ENCODE results near the gene HS3ST5. TPM values are rescaled to one million over a fixed set of nuclear protein-coding genes. Genes with fewer than 3 reads are reported as not detected.

The HS3ST5 gene
- total RNA-seq, 1 donor from 2014 or later, result 0.05 TPM

- Mint-ChIP-seq H3K4me1 (ENCODE audit: low read depth) (no peaks in the 10 kb centered on the region), H3K9me3 (ENCODE audit: low read depth) (no peaks in the 10 kb centered on the region), H3K36me3 (ENCODE audit: low read depth) (no peaks in the 10 kb centered on the region), H3K4me3 (ENCODE audit: unreplicated experiment) (no peak overlapping the region), H3K27ac (ENCODE audit: unreplicated experiment) (no peak overlapping the region), H3K27me3 (ENCODE audit: low read depth) (no peaks in the 10 kb centered on the region)
- no peak for DNase-seq (ENCODE audit: low spot score)
- TF ChIP-seq CTCF (IDR thresholded peaks at IDR 0.05), result no peak
These were observed 53.9 kb downstream of the HS3ST5 start for GRCh38 chr6:114288701-114289495.

- Mint-ChIP-seq H3K27me3 (ENCODE audit: low read depth) (no peaks in the 10 kb centered on the region), H3K36me3 (ENCODE audit: low read depth) (no peaks in the 10 kb centered on the region), H3K9me3 (ENCODE audit: low read depth) (no peaks in the 10 kb centered on the region), H3K27ac (ENCODE audit: unreplicated experiment) (no peak overlapping the region), H3K4me3 (ENCODE audit: unreplicated experiment) (no peak overlapping the region), H3K4me1 (ENCODE audit: low read depth) (no peaks in the 10 kb centered on the region)
- DNase-seq (ENCODE audit: low spot score), result no peak
- no peak for TF ChIP-seq CTCF (IDR thresholded peaks at IDR 0.05)
These were observed 55.4 kb downstream of the HS3ST5 start for GRCh38 chr6:114287461-114287860.

- TF ChIP-seq CTCF (IDR thresholded peaks at IDR 0.05), result no peak
- Mint-ChIP-seq H3K36me3 (ENCODE audit: low read depth) (no peaks in the 10 kb centered on the region), H3K27me3 (ENCODE audit: low read depth) (no peaks in the 10 kb centered on the region), H3K27ac (ENCODE audit: unreplicated experiment) (no peak overlapping the region), H3K9me3 (ENCODE audit: low read depth) (no peaks in the 10 kb centered on the region), H3K4me3 (ENCODE audit: unreplicated experiment) (no peak overlapping the region), H3K4me1 (ENCODE audit: low read depth) (peaks cover 3% of the 10 kb centered on the region)
- no peak for DNase-seq (ENCODE audit: low spot score)
These were observed 56.6 kb downstream of the HS3ST5 start for GRCh38 chr6:114286211-114286610.

- Mint-ChIP-seq H3K27ac (ENCODE audit: unreplicated experiment) (no peak overlapping the region), H3K4me1 (ENCODE audit: low read depth) (peaks cover 3% of the 10 kb centered on the region), H3K27me3 (ENCODE audit: low read depth) (no peaks in the 10 kb centered on the region), H3K4me3 (ENCODE audit: unreplicated experiment) (no peak overlapping the region), H3K9me3 (ENCODE audit: low read depth) (no peaks in the 10 kb centered on the region), H3K36me3 (ENCODE audit: low read depth) (no peaks in the 10 kb centered on the region)
- DNase-seq (ENCODE audit: low spot score), result no peak
- no peak for TF ChIP-seq CTCF (IDR thresholded peaks at IDR 0.05)
These were observed 58.5 kb downstream of the HS3ST5 start for GRCh38 chr6:114284281-114284680.

- Mint-ChIP-seq H3K4me3 (ENCODE audit: unreplicated experiment) (no peak overlapping the region), H3K27me3 (ENCODE audit: low read depth) (no peaks in the 10 kb centered on the region), H3K9me3 (ENCODE audit: low read depth) (no peaks in the 10 kb centered on the region), H3K36me3 (ENCODE audit: low read depth) (no peaks in the 10 kb centered on the region), H3K27ac (ENCODE audit: unreplicated experiment) (no peak overlapping the region), H3K4me1 (ENCODE audit: low read depth) (peaks cover 3% of the 10 kb centered on the region)
- no peak for DNase-seq (ENCODE audit: low spot score)
- TF ChIP-seq CTCF (IDR thresholded peaks at IDR 0.05), result no peak
These were observed 60.5 kb downstream of the HS3ST5 start for GRCh38 chr6:114282292-114282691.
